AG09309 (cell line): ENCODE results near the gene LRMDA.

Experiments used
- DNase-seq: peaks from one replicate; pipeline ENCODE4 v3.0.0-alpha.2; 2010; ENCODE audit warnings: low read depth
- H3K4me3 ChIP-seq: 2 replicates; pipeline ENCODE4 v1.5.1; 2011; ENCODE audit warnings: mild to moderate bottlenecking, low read depth, low read length, moderate library complexity; ENCODE audit not compliant: control insufficient read depth
- TF ChIP-seq, protein P1 (sequence below): IDR thresholded peaks from 2 replicates; pipeline ENCODE4 v1.5.1; 2011; ENCODE audit warnings: mild to moderate bottlenecking, low read depth, low read length, inconsistent platforms; ENCODE audit not compliant: insufficient read depth, control insufficient read depth; ENCODE audit errors: missing control alignments

Gene LRMDA

DNA sequence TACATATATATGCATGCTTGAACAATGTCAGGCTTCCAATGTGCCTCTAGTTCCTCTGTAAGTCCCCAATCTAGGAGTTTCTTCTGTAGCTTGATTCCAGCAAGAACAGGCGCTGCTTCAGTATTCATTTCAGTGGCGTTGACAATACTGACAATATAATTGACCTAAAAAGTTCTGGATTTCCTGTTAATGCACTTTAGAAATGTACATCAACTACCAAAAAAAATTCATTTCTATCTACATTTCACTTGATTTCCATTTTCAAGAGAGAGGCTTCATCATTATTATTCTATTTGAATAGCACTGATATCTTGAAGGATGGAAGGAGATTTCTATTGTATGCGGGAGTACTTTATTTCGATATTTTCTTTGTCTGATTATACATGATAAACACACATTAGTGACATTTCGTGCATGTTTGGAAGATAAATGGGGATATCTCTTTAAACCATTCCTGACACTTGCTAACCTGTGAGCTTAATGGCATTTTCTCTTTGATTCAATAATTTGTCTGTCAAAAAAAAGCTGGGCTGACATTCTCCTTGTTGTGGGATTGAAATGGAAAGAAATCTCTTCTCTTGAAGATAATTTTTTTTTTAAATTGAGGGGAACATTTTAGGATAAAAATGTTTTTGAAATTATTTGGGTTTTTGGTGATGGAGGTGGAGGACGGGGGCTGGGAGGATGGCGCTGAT, 568.2 kb downstream of the LRMDA start:
- DNase-seq = no peak

GRCh38 chr10:76000550-76000949, 569.1 kb downstream of the LRMDA start:
- no peak overlapping the region for H3K4me3 ChIP-seq
- DNase-seq = no peak
- TF ChIP-seq, protein P1, sequence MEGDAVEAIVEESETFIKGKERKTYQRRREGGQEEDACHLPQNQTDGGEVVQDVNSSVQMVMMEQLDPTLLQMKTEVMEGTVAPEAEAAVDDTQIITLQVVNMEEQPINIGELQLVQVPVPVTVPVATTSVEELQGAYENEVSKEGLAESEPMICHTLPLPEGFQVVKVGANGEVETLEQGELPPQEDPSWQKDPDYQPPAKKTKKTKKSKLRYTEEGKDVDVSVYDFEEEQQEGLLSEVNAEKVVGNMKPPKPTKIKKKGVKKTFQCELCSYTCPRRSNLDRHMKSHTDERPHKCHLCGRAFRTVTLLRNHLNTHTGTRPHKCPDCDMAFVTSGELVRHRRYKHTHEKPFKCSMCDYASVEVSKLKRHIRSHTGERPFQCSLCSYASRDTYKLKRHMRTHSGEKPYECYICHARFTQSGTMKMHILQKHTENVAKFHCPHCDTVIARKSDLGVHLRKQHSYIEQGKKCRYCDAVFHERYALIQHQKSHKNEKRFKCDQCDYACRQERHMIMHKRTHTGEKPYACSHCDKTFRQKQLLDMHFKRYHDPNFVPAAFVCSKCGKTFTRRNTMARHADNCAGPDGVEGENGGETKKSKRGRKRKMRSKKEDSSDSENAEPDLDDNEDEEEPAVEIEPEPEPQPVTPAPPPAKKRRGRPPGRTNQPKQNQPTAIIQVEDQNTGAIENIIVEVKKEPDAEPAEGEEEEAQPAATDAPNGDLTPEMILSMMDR = no peak

More for the DNA sequence above, 568.2 kb downstream of the LRMDA start:
- no peak overlapping the region for H3K4me3 ChIP-seq
- TF ChIP-seq, protein P1 = no peak

DNA sequence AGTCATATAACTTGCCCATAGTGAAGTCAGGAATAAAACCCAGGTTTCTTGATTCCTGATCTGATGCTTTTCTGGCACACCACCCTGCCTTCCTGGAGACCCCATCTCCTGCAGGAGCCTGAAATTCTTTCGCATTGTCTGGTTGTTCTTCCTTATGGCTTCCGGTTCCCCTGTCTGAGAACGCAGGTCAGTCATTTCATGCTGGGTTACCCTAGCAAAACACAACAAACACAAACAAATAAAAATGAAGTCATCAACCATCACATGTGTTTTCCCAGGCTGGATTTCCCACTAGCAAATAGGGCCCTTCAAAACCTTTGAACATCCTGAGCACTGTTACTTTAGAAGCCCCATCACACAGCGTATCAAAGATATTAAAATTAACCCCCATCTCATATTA, 569.6 kb downstream of the LRMDA start:
- no peak for DNase-seq
- H3K4me3 ChIP-seq = no peak overlapping the region
- TF ChIP-seq, protein P1 = no peak

DNA sequence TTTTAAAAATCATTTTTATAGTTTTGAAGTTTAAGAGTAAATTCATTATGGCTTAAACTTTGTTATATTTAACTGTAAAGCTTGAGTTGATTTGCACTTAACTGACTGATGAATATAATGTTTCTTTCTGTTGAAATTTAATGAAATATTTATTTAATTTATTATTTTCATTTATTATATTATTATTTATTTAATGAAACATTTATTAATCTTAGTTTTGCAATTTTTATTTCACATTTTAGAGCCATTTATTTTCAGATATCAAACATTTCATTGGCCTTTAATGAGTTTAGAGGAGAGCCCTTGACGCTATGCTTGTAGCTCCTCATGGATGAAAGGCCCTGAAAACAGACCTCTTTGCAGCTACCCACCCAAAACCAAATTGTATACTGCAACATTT, 570.0 kb downstream of the LRMDA start:
- H3K4me3 ChIP-seq = no peak overlapping the region
- DNase-seq = no peak
- TF ChIP-seq, protein P1 = no peak

DNA sequence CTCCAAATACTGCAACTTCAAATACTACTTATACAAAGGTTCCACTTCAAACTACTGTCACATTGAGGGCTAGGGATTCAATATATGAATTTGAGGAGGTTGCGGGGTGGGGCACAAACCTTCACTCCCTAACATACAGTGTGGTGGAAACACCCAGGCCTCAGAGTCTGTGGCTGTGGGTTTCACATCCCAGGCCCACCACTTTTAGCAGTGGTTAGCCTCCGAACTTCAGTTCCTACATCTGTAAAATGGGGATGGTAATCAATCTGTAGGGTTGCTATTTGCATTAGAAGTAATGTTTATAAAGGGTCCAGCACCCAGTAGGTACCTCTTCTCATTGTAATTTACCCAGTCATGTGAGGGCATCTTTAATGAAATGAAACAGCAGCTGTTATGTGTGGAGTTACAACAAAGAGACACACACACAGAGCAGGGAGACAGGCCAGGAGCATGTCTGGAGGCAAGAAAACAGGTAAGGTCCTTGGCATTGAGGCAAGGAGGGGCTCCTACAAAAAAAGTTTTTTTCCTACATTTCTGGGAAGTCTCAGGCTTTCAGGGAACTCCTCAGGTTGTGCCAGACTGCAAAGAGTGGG, 570.9 kb downstream of the LRMDA start:
- DNase-seq = no peak
- TF ChIP-seq, protein P1 = no peak
- no peak overlapping the region for H3K4me3 ChIP-seq

DNA sequence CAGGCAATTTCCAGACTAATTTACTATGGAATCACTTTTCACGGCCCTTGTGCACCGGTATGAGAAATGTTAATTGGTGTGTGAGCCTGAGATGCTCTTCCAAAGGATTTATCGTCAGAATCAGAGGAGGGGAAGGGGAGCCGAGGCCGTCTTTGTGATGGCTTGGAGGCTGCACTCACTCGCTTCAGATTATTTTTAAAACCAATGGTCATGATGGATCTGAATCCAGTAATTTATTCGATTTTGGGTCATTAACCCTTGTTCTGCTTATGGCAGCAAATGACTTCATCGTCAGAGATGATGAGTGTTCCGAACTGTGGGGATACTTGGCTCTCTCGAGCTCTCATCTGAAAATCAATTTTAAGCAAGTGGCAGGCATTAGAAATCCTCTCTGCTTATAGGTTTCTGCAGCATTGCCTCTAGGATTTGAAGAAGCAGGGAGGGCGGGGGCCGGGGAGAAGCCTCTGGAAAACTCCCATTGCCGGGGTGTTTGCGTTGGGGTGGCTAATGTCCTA, 576.3 kb downstream of the LRMDA start:
- TF ChIP-seq, protein P1 = no peak
- DNase-seq = no peak

DNA sequence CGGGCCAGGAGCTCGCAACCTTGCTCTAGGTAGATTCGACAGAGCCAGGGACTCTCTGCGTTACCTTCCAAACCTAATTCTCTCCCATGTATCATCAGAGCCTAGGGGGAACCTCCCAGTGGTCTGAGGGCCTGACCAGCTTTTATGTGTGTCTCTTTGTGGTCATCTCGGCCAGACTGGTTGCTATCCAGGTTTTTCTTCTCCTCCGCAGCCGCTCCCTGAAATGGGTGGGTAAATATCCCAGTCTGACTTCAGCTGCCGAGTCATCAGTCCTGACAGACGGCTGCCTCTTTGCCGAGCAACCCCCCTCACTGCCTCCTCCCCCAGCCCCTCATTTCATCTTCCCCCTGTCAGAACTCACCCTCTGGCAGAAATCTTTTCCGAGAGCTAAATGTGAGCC, 578.1 kb downstream of the LRMDA start:
- TF ChIP-seq, protein P1 = no peak
- H3K4me3 ChIP-seq = no peak overlapping the region
- DNase-seq = no peak

More for the DNA sequence above, 576.3 kb downstream of the LRMDA start:
- no peak overlapping the region for H3K4me3 ChIP-seq
